CD4-positive, CD25-positive, alpha-beta regulatory T cell (primary cell): Measurements from ENCODE around the gene CATSPERB. TPM values are rescaled to one million over a fixed set of nuclear protein-coding genes. Genes with fewer than 3 reads are reported as not detected.

Experiments
- ATAC-seq, 2 donors: fragments of 150-1000 bp; cut with Tn5 transposase; one replicate each; pipeline ENCODE4 v1.10.0; 2021; ENCODE audit warnings: low read depth in 2 of 2, moderate number of reproducible peaks in 2 of 2, moderate library complexity in 1 of 2
- DNase-seq, 3 donors: peaks; one replicate each; pipeline versions ENCODE4 v3.0.0 to v3.0.0-alpha.2; 2012 to 2022; ENCODE audit warnings: mixed read lengths in 1 of 3
- H3K27ac ChIP-seq: one replicate; pipeline ENCODE4 v1.7.0; 2013; ENCODE audit warnings: mild to moderate bottlenecking, low read length; ENCODE audit not compliant: insufficient read depth, poor library complexity, severe bottlenecking
- H3K27me3 ChIP-seq: one replicate; pipeline ENCODE4 v1.7.0; 2013; ENCODE audit warnings: low read length; ENCODE audit not compliant: control insufficient read depth, insufficient read depth
- H3K36me3 ChIP-seq: one replicate; pipeline ENCODE4 v1.7.0; 2013; ENCODE audit warnings: mild to moderate bottlenecking, low read length, moderate library complexity; ENCODE audit not compliant: control insufficient read depth, insufficient read depth
- H3K4me1 ChIP-seq: 2 replicates; pipeline ENCODE4 v1.7.0; 2013; ENCODE audit warnings: mild to moderate bottlenecking, low read length; ENCODE audit not compliant: insufficient read depth, control insufficient read depth, poor library complexity, severe bottlenecking
- H3K4me3 ChIP-seq: one replicate; pipeline ENCODE4 v1.7.0; 2013; ENCODE audit warnings: low read depth, mild to moderate bottlenecking, low read length, moderate library complexity
- H3K9me3 ChIP-seq, 2 experiments: 1 replicate in 1 of 2; 2 replicates in 1 of 2; pipeline ENCODE4 v1.7.0; 2013; ENCODE audit warnings: low read length in 2 of 2, mild to moderate bottlenecking in 1 of 2, moderate library complexity in 1 of 2; ENCODE audit not compliant: control insufficient read depth in 2 of 2
- H3K27ac Mint-ChIP-seq, 3 donors: one replicate each; pipeline ENCODE4 v1.8.0; 2020 to 2022; ENCODE audit warnings: mild to moderate bottlenecking in 3 of 3, mixed read lengths in 3 of 3, moderate library complexity in 2 of 3
- H3K27me3 Mint-ChIP-seq: one replicate; pipeline ENCODE4 v1.8.0; 2022; ENCODE audit warnings: mild to moderate bottlenecking, mixed read lengths
- H3K36me3 Mint-ChIP-seq: one replicate; pipeline ENCODE4 v1.8.0; 2020; ENCODE audit warnings: mixed read lengths
- H3K4me1 Mint-ChIP-seq, 4 donors: one replicate each; pipeline ENCODE4 v1.8.0; 2020 to 2022; ENCODE audit warnings: mixed read lengths in 4 of 4, mild to moderate bottlenecking in 1 of 4
- H3K4me3 Mint-ChIP-seq, 4 donors: one replicate each; pipeline ENCODE4 v1.8.0; 2020 to 2022; ENCODE audit warnings: mild to moderate bottlenecking in 4 of 4, mixed read lengths in 4 of 4, moderate library complexity in 3 of 4
- H3K9me3 Mint-ChIP-seq, 7 donors: one replicate each; pipeline ENCODE4 v1.8.0; 2020 to 2022; ENCODE audit warnings: mixed read lengths in 7 of 7, mild to moderate bottlenecking in 3 of 7, moderate library complexity in 2 of 7
- polyA plus RNA-seq, 4 donors: library from polyadenylated mRNA; unstranded; fragments of 300-500 nt; fragmentation: Illumina TruSeq; gene quantifications; one replicate each; pipeline ENCODE4 v1.2.3, GENCODE V29; 2021
- total RNA-seq: library from RNA; stranded (reverse); gene quantifications from one replicate; pipeline ENCODE4 v1.2.3, GENCODE V29; 2022

CATSPERB gene
- 2.7 TPM for total RNA-seq
- polyA plus RNA-seq = under 1 TPM in 1 of 4 donors, not detected in 3; 0.24 TPM

- peaks cover 25% of the 10 kb centered on the region for H3K27me3 Mint-ChIP-seq
- DNase-seq (no peak), ATAC-seq (no peak)
- H3K4me1 ChIP-seq = no peaks in the 10 kb centered on the region
- no peak within 1 kb of the TSS for H3K4me3 ChIP-seq
- peaks cover 5% of the 10 kb centered on the region for H3K36me3 Mint-ChIP-seq
- peaks cover 0 to 2% (median 0%) of the 10 kb centered on the region in 7 donors for H3K9me3 Mint-ChIP-seq
- no peak within 1 kb of the TSS for H3K27ac Mint-ChIP-seq
- H3K36me3 ChIP-seq = no peaks in the 10 kb centered on the region
- H3K27ac ChIP-seq = no peak within 1 kb of the TSS
- no peaks in the 10 kb centered on the region for H3K9me3 ChIP-seq
- H3K4me1 Mint-ChIP-seq = no peaks in the 10 kb centered on the region
- peaks cover 4% of the 10 kb centered on the region for H3K27me3 ChIP-seq
- no peak within 1 kb of the TSS for H3K4me3 Mint-ChIP-seq
Measured at GRCh38 chr14:91731986-91732385, at the start of gene CATSPERB. Gene CATSPERB, minus strand, starts transcription at chr14:91732086. Its CDS starts 2,607 bp downstream, at chr14:91729479.

- no peaks in the 10 kb centered on the region for H3K4me1 ChIP-seq
- Mint-ChIP-seq H3K9me3 (no peaks in the 10 kb centered on the region), H3K27ac (no peak overlapping the region), H3K27me3 (no peaks in the 10 kb centered on the region), H3K36me3 (peaks cover 34% of the 10 kb centered on the region), H3K4me1 (peaks cover 0 to 6% (median 2%) of the 10 kb centered on the region in 4 donors), H3K4me3 (no peak overlapping the region)
- no peak for ATAC-seq
- H3K36me3 ChIP-seq = peaks cover 46% of the 10 kb centered on the region
- H3K9me3 ChIP-seq = no peaks in the 10 kb centered on the region
- DNase-seq = no peak
- H3K27me3 ChIP-seq = no peaks in the 10 kb centered on the region
- H3K4me3 ChIP-seq = no peak overlapping the region
- no peak overlapping the region for H3K27ac ChIP-seq
Measured at GRCh38 chr14:91780452-91780851, 48.6 kb upstream of the CATSPERB start.

GRCh38 chr14:91778217-91778616, 46.3 kb upstream of the CATSPERB start:
- Mint-ChIP-seq H3K4me1 (peaks cover 0 to 17% (median 8%) of the 10 kb centered on the region in 4 donors), H3K36me3 (peaks cover 43% of the 10 kb centered on the region), H3K27ac (peak overlapping the region in 1 of 3 donors; percentile 53)

GRCh38 chr14:91774140-91775096, 42.5 kb upstream of the CATSPERB start:
- ATAC-seq = no peak
- Histone ChIP-seq H3K4me1 (no peaks in the 10 kb centered on the region), H3K27me3 (no peaks in the 10 kb centered on the region), H3K9me3 (no peaks in the 10 kb centered on the region), H3K36me3 (peaks cover 4% of the 10 kb centered on the region), H3K4me3 (no peak overlapping the region), H3K27ac (no peak overlapping the region)
- DNase-seq = no peak
- Mint-ChIP-seq H3K9me3 (peaks cover 0 to 2% (median 0%) of the 10 kb centered on the region in 7 donors), H3K36me3 (peaks cover 32% of the 10 kb centered on the region), H3K27ac (peak overlapping the region in 2 of 3 donors; percentile 27 to 55), H3K4me3 (no peak overlapping the region), H3K4me1 (peaks cover 0 to 19% (median 8%) of the 10 kb centered on the region in 4 donors), H3K27me3 (no peaks in the 10 kb centered on the region)

More at GRCh38 chr14:91778217-91778616, 46.3 kb upstream of the CATSPERB start:
- H3K4me3 Mint-ChIP-seq = no peak overlapping the region
- peaks cover 28% of the 10 kb centered on the region for H3K36me3 ChIP-seq
- no peak overlapping the region for H3K4me3 ChIP-seq
- ATAC-seq (no peak), DNase-seq (no peak)
- H3K4me1 ChIP-seq = no peaks in the 10 kb centered on the region
- H3K27me3 ChIP-seq = no peaks in the 10 kb centered on the region
- no peaks in the 10 kb centered on the region for H3K27me3 Mint-ChIP-seq
- H3K9me3 Mint-ChIP-seq = peaks cover 0 to 2% (median 0%) of the 10 kb centered on the region in 7 donors
- no peak overlapping the region for H3K27ac ChIP-seq
- no peaks in the 10 kb centered on the region for H3K9me3 ChIP-seq

- Histone ChIP-seq H3K27me3 (no peaks in the 10 kb centered on the region), H3K9me3 (no peaks in the 10 kb centered on the region), H3K27ac (no peak overlapping the region), H3K4me3 (no peak overlapping the region), H3K36me3 (no peaks in the 10 kb centered on the region), H3K4me1 (no peaks in the 10 kb centered on the region)
- Mint-ChIP-seq H3K4me3 (no peak overlapping the region), H3K27ac (no peak overlapping the region), H3K27me3 (no peaks in the 10 kb centered on the region), H3K9me3 (peaks cover 0 to 1% (median 0%) of the 10 kb centered on the region in 7 donors), H3K36me3 (peaks cover 18% of the 10 kb centered on the region), H3K4me1 (peaks cover 0 to 16% (median 6%) of the 10 kb centered on the region in 4 donors)
- DNase-seq (no peak), ATAC-seq (no peak)
Measured at GRCh38 chr14:91770185-91770584, 38.3 kb upstream of the CATSPERB start.

- peaks cover 0 to 17% (median 7%) of the 10 kb centered on the region in 7 donors for H3K9me3 Mint-ChIP-seq
- Histone ChIP-seq H3K27ac (no peak overlapping the region), H3K4me1 (no peaks in the 10 kb centered on the region), H3K4me3 (no peak overlapping the region), H3K27me3 (no peaks in the 10 kb centered on the region), H3K9me3 (peaks cover 0 to 3% of the 10 kb centered on the region in 2 experiments), H3K36me3 (no peaks in the 10 kb centered on the region)
- H3K27me3 Mint-ChIP-seq = no peaks in the 10 kb centered on the region
- no peak overlapping the region for H3K27ac Mint-ChIP-seq
- H3K36me3 Mint-ChIP-seq = peaks cover 18% of the 10 kb centered on the region
- H3K4me3 Mint-ChIP-seq = no peak overlapping the region
- no peaks in the 10 kb centered on the region for H3K4me1 Mint-ChIP-seq
- no peak for ATAC-seq
- no peak for DNase-seq
Measured at GRCh38 chr14:91755570-91756295, 23.8 kb upstream of the CATSPERB start.

GRCh38 chr14:91754819-91755218, 22.9 kb upstream of the CATSPERB start:
- no peaks in the 10 kb centered on the region for H3K27me3 ChIP-seq
- ATAC-seq (no peak), DNase-seq (no peak)
- H3K4me3 ChIP-seq = no peak overlapping the region
- Mint-ChIP-seq H3K36me3 (peaks cover 11% of the 10 kb centered on the region), H3K27me3 (no peaks in the 10 kb centered on the region), H3K4me1 (no peaks in the 10 kb centered on the region), H3K27ac (no peak overlapping the region), H3K4me3 (no peak overlapping the region), H3K9me3 (peaks cover 0 to 9% (median 2%) of the 10 kb centered on the region in 7 donors)
- no peaks in the 10 kb centered on the region for H3K4me1 ChIP-seq
- no peak overlapping the region for H3K27ac ChIP-seq
- no peaks in the 10 kb centered on the region for H3K9me3 ChIP-seq
- no peaks in the 10 kb centered on the region for H3K36me3 ChIP-seq
